Lower leg skin (tissue), 3 donors: ENCODE data around the gene TJAP1.

Experiments used
- POLR2A ChIP-seq, 2 donors: fragments of 450-650 bp; IDR thresholded peaks; one replicate each; pipeline ENCODE4 v1.6.1; 2016 to 2017; ENCODE audit warnings: antibody characterized with exemption in 2 of 2, mild to moderate bottlenecking in 1 of 2, moderate library complexity in 1 of 2
- TF ChIP-seq, protein P1 (sequence below), 3 donors: fragments of 450-650 bp; IDR thresholded peaks; one replicate each; pipeline ENCODE4 v1.5.1; 2016; ENCODE audit warnings: antibody characterized with exemption in 3 of 3, mild to moderate bottlenecking in 3 of 3, moderate library complexity in 2 of 3

DNA sequence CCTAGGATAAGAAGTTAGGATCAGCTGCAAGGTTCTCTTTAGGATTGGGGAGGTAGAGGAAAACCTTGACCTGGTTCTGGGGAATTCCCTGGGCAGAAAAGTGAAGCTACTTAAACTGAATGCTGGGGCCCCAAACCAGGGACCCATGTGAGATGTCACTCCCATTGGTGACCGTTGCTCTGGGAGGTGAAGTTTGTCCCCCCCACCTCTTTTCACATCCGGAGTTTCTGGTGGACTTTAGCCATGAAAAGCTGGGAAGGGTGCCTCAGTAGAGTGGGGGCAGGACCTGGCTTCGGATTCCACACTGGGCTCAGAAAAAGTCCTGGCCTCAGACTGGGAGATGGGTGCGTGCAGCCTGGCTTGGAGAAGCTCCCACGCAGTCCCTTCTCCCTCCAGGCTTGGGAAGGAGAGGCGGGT, 13.2 kb downstream of the TJAP1 start:
- TF ChIP-seq, protein P1, sequence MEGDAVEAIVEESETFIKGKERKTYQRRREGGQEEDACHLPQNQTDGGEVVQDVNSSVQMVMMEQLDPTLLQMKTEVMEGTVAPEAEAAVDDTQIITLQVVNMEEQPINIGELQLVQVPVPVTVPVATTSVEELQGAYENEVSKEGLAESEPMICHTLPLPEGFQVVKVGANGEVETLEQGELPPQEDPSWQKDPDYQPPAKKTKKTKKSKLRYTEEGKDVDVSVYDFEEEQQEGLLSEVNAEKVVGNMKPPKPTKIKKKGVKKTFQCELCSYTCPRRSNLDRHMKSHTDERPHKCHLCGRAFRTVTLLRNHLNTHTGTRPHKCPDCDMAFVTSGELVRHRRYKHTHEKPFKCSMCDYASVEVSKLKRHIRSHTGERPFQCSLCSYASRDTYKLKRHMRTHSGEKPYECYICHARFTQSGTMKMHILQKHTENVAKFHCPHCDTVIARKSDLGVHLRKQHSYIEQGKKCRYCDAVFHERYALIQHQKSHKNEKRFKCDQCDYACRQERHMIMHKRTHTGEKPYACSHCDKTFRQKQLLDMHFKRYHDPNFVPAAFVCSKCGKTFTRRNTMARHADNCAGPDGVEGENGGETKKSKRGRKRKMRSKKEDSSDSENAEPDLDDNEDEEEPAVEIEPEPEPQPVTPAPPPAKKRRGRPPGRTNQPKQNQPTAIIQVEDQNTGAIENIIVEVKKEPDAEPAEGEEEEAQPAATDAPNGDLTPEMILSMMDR (IDR thresholded peaks at IDR 0.05) = no peak
- TF ChIP-seq POLR2A (IDR thresholded peaks at IDR 0.05) = no peak
